Mononuclear cell (primary cell): ENCODE results near the gene DDC. TPM values are rescaled to one million over a fixed set of nuclear protein-coding genes. Genes with fewer than 3 reads are reported as not detected.

ENCODE experiments used
- H3K27me3 ChIP-seq: 2 replicates; pipeline ENCODE4 v1.6.0; 2011; ENCODE audit warnings: low read length, control low read depth; ENCODE audit not compliant: insufficient read depth
- H3K4me1 ChIP-seq: 2 replicates; pipeline ENCODE4 v1.5.1; 2011; ENCODE audit warnings: mild to moderate bottlenecking, low read length, control low read depth; ENCODE audit not compliant: insufficient read depth
- H3K4me3 ChIP-seq: 2 replicates; pipeline ENCODE4 v1.5.1; 2011; ENCODE audit warnings: mild to moderate bottlenecking, low read length, moderate library complexity
- H3K9me3 ChIP-seq: 2 replicates; pipeline ENCODE4 v1.5.1; 2011; ENCODE audit warnings: low read depth, mild to moderate bottlenecking, control low read depth, low read length
- total RNA-seq: library from RNA; depleted of rRNA; stranded (reverse); fragments of >200 nt; gene quantifications from one replicate; pipeline ENCODE4 v1.2.3, GENCODE V29; 2012

The DDC gene
- not detected for total RNA-seq

GRCh38 chr7:50564640-50565558, at the start of gene DDC:
Gene DDC (minus strand): TSS chr7:50565405. CDS start chr7:50544085, 21,320 bp downstream.
- Histone ChIP-seq H3K27me3 (no peaks in the 10 kb centered on the region), H3K4me3 (no peak within 1 kb of the TSS), H3K4me1 (no peaks in the 10 kb centered on the region), H3K9me3 (no peaks in the 10 kb centered on the region)

GRCh38 chr7:50613473-50613872, 48.3 kb upstream of the DDC start:
- Histone ChIP-seq H3K4me1 (peaks cover 21% of the 10 kb centered on the region), H3K9me3 (no peaks in the 10 kb centered on the region), H3K4me3 (no peak overlapping the region), H3K27me3 (no peaks in the 10 kb centered on the region)

DNA sequence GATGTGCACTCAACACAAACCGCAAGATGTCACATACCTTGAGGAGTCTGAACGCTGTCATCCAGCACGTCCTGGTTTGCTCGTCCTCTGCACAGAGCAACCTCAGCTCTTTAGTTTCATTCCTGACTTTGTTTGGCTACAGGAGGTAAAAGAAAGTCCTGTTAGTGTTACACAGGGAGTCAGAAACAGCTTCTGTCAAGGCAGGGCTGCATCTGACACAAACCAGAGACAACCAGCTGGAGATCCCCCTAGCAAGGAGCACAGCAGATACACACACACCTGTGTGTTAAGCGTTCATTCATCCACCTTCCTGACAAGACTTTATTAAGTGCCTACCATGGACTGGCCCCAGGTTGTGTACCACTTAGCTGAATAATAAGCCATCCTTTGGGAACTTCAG, 47.5 kb upstream of the DDC start:
- peaks cover 21% of the 10 kb centered on the region for H3K4me1 ChIP-seq
- H3K27me3 ChIP-seq = no peaks in the 10 kb centered on the region
- no peak overlapping the region for H3K4me3 ChIP-seq
- no peaks in the 10 kb centered on the region for H3K9me3 ChIP-seq

DNA sequence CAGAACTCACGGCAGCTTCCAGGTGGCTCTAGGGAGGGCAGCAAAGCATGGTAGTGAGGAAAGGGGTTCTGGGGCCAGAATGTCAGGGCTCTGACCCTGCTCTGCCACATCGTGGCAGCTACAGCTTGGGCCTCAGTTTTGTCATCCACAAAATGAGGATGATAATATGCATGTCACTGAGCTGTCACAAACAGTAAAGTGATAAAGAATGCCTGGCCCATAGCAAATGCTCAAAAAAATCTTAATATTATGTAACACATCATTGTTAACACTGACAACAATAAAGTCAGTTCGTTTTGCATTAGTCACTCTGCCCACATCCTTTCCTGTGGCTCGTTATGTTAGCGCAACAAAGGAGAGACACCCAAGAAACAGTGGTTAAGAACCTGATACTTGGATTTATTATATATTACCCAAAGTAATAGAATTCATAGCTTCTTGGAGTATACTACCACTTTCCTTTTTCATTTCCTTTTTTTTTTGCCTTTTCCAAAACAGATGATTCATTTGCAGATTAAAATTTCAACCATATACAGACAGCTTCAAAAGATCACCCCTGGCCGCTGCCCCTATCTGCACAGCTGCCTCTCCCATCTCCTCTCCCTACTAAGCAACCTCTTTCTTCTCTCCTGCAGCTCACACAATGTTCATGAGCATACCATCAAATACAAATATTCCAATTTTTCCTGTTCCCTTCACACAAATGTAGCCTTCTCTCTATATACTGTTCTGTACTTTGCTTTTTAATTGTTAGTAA, 45.5 kb upstream of the DDC start:
- Histone ChIP-seq H3K9me3 (no peaks in the 10 kb centered on the region), H3K27me3 (no peaks in the 10 kb centered on the region), H3K4me3 (no peak overlapping the region), H3K4me1 (peaks cover 21% of the 10 kb centered on the region)

GRCh38 chr7:50608196-50608906, 43.1 kb upstream of the DDC start:
- Histone ChIP-seq H3K9me3 (no peaks in the 10 kb centered on the region), H3K4me3 (no peak overlapping the region), H3K27me3 (no peaks in the 10 kb centered on the region), H3K4me1 (peaks cover 21% of the 10 kb centered on the region)

- no peaks in the 10 kb centered on the region for H3K27me3 ChIP-seq
These were observed 42.4 kb upstream of the DDC start for GRCh38 chr7:50607524-50608125.

DNA sequence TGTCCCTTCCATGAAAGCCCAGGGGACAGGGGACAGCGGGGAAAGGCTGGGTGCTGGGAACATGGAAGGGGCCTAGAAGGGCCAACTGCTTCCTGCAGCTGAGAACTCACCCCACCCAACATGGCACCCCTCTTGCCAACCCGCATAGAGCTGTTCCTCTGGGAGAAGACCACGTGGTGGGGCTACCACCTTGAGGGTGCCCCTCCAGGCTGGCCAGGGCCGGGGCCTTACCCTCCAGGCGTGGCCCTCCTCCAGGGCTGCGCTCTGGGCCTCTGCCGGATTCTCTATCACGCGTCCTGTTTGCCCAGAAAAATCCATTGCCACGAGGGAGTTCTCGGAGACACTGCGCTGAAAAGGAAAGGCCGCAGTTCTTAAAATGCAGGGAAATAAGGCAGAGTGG, 39.9 kb upstream of the DDC start:
- Histone ChIP-seq H3K27me3 (no peaks in the 10 kb centered on the region), H3K4me1 (peaks cover 5% of the 10 kb centered on the region), H3K9me3 (no peaks in the 10 kb centered on the region), H3K4me3 (no peak overlapping the region)

More at GRCh38 chr7:50607524-50608125, 42.4 kb upstream of the DDC start:
- Histone ChIP-seq H3K9me3 (no peaks in the 10 kb centered on the region), H3K4me3 (no peak overlapping the region), H3K4me1 (peaks cover 21% of the 10 kb centered on the region)

GRCh38 chr7:50603287-50603686, 38.1 kb upstream of the DDC start:
- H3K27me3 ChIP-seq = no peaks in the 10 kb centered on the region
- no peak overlapping the region for H3K4me3 ChIP-seq
- no peaks in the 10 kb centered on the region for H3K9me3 ChIP-seq
- H3K4me1 ChIP-seq = no peaks in the 10 kb centered on the region

GRCh38 chr7:50599385-50599784, 34.2 kb upstream of the DDC start:
- H3K27me3 ChIP-seq = no peaks in the 10 kb centered on the region
- no peaks in the 10 kb centered on the region for H3K4me1 ChIP-seq
- H3K9me3 ChIP-seq = no peaks in the 10 kb centered on the region
- no peak overlapping the region for H3K4me3 ChIP-seq

DNA sequence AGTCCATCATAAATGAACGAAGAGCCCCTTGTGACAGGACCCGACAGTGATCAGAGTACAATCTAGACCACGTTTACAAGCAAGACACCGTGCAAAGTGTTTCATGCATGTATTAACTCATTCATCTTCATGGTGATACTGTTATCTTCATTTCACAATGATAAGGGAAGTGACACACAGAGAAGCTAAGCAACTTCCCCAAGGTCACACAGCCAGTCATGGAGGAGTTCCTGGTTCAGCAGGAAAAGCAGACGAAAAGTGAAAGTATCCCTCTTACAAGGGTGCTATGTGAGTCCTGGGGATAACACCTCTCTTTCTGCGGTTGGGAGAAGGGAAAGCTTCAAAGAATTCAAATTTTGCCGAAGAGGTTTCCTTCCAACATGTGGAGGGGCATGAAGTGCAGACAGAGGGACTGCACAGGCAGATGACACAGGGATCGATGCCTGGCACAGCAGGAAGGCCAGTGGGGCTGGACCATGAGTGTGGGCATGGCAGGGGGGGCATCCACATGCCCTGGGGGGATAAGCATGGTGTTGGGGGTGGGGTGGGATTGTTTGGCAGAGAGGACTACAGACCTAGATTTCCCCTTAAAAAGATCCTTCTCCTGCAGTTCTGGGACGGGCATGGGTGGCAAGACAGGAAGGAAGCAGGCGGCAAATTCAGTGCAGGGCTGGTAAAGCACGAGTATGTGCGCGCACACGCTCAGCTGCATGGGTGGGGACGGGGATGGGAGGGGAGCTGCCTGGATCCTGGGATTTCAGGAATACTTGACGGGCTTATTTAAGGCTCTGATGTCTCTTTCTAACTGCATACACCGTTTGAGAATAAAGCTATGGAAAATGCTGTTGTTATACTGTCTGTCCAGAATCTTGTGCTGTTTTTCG, 33.5 kb upstream of the DDC start:
- Histone ChIP-seq H3K27me3 (no peaks in the 10 kb centered on the region), H3K4me1 (no peaks in the 10 kb centered on the region), H3K4me3 (no peak overlapping the region), H3K9me3 (no peaks in the 10 kb centered on the region)

DNA sequence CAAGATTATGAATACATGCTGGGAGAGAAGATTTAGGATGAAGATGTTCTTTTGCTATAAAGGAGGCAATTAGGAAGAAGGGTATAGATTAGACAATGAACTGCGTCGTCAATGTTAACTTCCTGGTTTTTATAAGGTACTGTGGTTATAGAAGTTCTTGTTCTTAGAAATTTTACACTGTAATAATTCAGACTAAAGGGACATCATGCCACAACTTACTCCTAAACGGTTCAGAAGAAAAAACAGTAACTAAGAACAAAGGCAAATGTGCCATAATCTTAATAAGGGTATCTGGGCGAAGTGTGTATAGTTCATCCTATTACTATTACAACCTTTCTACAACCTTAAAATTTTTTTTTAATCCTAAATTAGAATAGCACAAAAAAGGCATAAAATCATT, 31.3 kb upstream of the DDC start:
- no peaks in the 10 kb centered on the region for H3K9me3 ChIP-seq
- H3K27me3 ChIP-seq = no peaks in the 10 kb centered on the region
- H3K4me3 ChIP-seq = no peak overlapping the region
- H3K4me1 ChIP-seq = no peaks in the 10 kb centered on the region

GRCh38 chr7:50595491-50596102, 30.4 kb upstream of the DDC start:
- no peaks in the 10 kb centered on the region for H3K27me3 ChIP-seq
- no peaks in the 10 kb centered on the region for H3K4me1 ChIP-seq
- no peaks in the 10 kb centered on the region for H3K9me3 ChIP-seq
- H3K4me3 ChIP-seq = no peak overlapping the region

DNA sequence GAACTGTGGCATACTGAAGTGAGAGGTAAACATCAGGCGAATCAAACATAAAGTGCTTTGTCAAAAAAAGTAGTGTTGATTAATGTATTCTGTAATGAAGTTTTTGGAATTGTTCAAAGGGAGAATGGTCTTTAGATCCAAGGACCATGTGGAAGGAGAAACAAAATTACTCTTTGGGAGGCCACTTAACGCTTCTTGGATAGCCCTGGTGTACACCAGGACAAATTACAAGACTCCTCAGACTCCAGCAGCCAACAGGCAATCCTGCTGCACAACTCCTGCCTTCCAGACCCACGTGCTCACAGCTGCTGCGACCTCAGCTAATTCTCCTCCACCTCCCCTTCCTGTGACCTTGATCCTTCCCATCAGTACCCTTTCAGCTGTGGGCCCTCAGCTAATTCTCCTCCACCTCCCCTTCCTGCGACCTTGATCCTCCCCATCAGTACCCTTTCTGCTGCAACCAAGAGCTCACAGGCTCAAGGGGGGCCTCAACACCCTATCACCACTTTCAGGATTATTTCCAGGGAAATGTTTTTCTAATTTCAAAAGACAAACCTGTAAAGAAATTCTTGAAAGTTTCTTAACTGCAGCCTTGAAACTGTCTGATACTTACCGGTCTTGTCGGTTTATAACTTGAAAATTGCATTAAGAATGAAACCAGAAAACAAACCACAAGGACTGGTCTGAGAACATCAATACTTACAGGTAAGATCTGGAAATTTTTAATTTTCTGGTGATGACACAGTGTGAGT, 29.7 kb upstream of the DDC start:
- H3K4me1 ChIP-seq = no peaks in the 10 kb centered on the region
- H3K4me3 ChIP-seq = no peak overlapping the region
- H3K27me3 ChIP-seq = no peaks in the 10 kb centered on the region
- H3K9me3 ChIP-seq = no peaks in the 10 kb centered on the region
